Fibroblast of peridontal ligament (primary cell): ENCODE data around the gene CMIP.
"Not testable (repeated sequence)": the region's sequence is repeated elsewhere in the genome, so short reads cannot be mapped to it uniquely, and the experiment has no call there.

Experiments used
- DNase-seq: peaks from one replicate; pipeline ENCODE4 v3.0.0-alpha.2; 2010; ENCODE audit errors: extremely low read depth

Gene CMIP

GRCh38 chr16:81716478-81717225 is 272.0 kb downstream of the CMIP start:
- DNase-seq: no peak

DNA sequence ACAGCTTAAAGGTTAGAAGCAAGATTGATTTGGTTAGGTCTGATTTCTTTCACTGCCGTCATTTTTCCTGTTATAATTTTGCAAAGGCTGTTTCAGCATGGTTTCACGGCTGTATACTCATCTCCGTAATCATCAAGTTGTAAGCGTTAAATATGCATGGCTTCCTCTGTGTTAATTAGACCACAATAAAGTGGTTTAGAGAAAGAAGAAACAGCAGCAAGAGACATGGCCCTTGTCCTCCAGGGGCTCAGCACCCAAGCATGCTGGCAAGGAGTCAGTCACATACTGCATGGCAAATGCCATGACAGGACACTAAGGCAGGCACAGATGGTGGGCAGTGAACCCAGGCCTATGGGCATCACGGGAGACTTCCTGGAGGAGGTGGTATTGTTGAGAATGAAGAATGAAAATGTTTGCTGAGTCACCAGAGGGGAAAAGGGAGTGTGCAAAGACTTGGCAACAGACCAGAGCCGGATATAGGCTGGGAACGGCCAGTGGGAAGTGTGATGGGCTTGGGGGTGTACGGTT is 273.1 kb downstream of the CMIP start:
- no peak for DNase-seq

GRCh38 chr16:81718637-81719036 is 274.0 kb downstream of the CMIP start:
- no peak for DNase-seq

- DNase-seq: no peak
Observed at GRCh38 chr16:81719993-81720392, 275.4 kb downstream of the CMIP start.

DNA sequence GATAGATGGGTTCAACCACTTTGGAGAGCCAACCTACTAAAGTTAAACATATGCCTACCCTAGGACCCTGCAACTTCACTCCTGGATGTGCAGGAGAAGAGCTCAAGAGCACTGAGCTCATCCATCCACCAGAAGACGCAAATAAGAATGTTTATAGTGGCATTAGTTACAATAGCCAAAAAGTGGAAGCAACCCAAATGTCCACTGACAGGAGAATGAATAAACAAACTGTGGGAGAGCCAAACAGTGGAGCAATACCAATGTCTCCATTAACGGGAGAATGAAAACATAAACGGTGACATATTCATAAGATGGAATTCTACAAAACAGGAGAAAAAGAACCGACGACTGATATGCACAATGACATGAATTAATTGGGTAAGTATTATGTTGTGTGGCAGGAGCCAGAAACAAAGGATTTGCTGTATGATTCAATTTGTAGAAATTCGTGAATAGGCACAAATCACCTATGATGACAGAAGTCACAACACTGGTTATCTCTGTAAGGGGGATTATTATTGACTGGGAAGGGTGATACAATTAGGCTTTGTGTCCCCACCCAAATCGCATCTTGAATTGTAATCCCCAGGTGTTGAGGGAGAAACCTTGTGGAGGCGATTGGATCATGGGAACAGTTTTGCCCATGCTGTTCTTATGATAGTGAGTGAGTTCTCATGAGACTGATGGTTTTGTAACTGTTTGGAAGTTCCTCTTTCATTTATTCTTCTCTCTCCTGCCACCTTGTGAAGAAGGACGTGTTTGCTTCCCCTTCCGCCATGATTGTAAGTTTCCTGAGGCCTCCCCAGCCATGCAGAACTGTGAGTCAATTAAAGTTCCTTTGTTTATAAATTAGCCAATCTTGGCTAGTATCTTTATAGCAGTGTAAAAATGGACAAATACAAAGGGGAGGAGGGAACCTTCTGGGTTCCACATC is 276.6 kb downstream of the CMIP start:
- no peak for DNase-seq

- DNase-seq: peak; percentile 88
Observed at GRCh38 chr16:81723098-81723723, 278.6 kb downstream of the CMIP start.

GRCh38 chr16:81728435-81728834 is 283.8 kb downstream of the CMIP start:
- no peak for DNase-seq

DNA sequence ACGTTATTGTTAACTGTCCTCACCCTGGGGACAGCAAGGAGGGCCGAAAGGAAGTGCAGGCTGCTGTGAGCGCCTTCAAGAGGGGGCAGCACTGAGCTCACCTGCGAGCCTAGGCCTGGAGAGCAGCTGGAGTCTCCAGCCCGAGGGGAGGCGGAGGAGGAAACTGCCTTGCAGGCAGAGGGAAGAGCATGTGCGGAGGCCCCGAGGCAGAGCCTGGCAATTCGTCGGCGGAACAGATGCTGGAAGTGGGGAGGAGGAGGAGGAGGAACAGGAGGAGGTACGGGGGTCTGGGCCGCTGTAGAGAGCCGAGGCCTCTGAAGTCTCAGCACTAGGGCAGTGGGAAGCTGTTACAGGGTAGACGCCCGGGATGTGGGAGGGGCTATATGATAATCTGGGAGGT is 284.8 kb downstream of the CMIP start:
- DNase-seq: no peak

DNA sequence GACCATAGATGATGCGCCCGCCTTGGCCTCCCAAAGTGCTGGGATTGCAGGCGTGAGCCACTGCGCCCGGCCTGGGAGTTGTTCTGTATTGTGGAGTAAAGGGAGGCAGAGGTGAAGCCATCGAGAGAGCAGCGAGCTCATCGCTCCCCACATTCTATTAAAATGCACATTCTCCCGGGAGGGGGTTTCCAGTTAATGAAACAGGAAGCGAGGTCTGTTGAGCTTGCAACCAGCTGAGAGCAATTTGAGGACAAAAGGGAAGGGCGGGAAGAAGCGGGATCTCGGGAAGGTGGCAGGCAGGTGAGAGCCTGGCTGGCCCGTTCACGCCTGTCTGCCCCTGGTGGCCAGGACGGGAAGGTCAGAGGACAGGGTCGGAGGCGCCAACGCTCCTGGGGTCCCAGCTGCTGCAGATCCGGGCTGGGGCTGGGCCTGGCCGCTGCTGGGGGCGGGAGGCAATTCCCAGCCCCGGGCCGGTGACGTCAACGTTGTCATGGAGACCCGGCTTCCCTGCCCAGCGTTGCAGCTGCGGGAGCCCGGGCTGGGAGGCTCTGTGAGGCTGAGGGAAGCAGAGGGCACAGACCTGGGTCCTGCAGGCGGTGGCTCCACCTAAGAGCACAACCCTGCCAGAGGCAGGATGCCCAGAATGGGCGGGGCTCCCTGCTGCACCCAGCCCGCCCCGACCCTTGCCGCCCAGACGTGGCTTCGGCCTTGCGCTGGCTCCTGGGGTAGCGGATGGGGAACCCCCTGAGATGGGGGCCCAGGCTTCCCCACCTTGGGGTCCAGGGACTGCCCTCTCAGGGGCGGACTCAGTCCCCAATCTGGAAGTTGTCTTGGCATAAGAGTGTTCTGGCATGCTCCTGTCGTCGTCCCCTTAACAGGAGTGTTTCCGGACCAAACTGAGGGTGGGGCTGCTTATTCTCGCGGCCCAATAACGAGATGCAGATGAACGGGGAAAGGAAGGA is 285.8 kb downstream of the CMIP start:
- peak; percentile 58 for DNase-seq

- no peak for DNase-seq
Observed at GRCh38 chr16:81731649-81732048, 287.0 kb downstream of the CMIP start.

- no peak for DNase-seq
Observed at GRCh38 chr16:81732699-81733098, 288.1 kb downstream of the CMIP start.

- no peak for DNase-seq
Observed at GRCh38 chr16:81733295-81733694, 288.7 kb downstream of the CMIP start.

DNA sequence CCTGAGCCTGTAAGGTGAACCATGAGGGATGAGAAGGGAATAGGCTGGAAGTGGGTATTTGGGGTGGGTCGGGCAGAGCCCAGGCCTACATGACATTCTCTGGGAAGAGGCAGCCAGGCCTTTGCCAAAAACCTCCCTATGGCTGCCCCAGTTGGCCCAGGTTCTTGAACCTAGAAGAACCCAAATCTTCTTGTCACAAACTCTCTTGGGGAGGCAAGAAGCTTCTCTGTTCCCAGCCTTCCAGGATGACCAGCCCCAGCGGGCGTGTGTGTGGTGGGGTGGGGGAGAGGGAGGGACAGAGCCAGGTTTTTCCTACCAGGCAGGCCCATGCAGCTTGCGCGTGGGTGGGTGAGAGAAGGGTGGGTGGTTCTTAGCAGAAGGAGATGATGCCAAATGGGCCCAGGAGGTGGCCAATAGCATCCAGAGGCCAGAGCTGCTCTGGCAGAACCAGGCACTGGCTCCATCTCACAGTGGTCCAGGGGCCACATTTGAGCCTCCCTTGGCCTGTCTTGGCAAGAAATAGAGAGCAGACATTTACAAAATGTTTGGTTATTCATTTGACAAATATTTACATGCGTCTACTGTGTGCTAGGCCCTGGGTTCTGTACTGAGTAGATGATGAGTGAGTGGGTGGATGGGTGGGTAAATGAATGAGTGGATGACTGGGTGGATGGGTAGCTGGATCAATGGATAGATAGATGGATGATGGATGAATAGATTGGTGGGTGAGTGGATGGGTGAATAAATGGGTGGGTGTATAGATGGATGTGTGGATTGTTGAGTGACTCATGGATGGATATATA is 290.2 kb downstream of the CMIP start:
- no peak for DNase-seq

DNA sequence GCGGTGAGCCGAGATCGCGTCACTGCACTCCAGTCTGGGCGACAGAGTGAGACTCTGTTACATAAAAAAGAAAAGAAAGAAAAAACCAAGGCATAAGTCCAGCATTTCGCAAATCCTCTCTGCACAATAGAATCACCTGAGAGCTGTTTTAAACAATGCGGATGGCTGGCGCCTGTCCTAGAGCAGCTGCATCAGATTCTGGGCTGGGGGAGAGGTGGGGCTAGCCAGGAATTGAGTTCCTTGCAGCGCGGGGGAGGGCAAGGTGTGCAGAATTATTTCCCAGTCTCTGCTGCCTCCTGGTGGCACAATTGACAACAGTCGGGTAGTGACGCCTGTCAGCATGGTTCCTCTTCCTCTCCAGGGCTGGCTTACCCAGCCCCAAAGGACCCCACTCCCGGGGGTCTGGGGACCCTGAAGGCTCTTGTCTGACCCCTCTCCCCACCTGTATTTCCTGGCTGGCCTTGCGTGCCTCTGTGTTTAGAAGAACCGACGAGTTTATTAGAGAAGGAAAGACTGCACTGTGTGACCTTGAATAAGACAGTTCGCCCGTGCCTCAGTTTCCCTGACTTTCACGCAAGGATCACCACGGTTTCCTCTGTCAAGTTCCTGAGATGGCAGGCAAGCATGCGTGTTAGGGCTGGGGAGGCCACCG is 293.4 kb downstream of the CMIP start:
- DNase-seq: peak; percentile 67

DNA sequence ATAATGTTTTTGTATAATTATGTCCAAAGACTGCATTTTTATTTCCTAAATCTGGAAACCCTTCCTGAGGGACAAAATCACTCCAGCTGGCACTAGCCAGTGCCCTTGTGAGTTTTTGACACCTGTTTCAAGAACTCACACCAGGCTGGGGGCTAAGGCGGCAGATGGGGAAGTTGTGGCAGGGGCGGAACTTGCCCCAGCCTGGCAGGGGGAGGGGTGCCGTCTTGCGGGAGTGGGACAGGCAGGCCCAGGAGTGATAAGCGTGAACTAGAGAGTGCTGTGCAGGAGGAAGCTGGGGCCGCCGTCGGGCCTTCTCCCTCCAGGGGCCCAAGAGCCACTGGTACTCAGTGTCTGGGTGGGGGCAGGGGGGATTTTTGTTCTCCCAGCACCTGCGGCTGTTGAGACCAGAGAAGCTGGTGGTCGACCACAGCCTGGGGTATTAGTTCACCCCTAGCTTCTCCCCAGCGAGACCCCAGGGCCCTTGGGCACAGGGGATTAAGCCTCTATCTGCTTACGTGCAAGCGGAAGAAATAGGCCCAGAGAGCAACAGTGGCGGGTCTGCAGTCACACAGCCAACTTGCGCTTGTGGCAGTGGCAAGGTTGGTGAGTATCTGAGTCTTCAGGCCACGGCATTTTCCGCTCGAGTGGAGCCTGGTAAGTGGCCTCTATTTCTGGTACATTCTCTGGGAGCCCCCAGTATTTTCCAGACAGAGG is 294.3 kb downstream of the CMIP start:
- no peak for DNase-seq

DNA sequence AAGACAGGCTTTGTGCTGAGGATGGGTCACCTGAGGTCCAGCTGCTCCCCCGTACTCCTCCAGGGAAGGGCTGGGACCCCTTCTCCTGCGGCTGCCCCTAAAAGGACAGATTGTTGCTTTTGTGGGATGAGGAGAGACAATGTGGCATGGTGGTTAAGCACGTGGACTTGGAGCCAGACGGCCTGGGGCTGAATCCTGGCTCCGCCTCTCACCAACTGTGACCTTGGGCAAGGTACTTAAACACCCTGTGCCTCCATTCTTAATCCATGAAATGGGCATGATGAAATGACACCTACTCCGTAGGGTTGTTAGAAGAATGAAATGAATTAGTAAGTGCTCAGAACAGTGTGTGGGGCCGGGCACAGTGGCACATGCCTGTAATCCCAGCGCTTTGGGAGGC is 294.9 kb downstream of the CMIP start:
- DNase-seq: no peak

- DNase-seq: no peak
Observed at GRCh38 chr16:81740169-81740568, 295.6 kb downstream of the CMIP start.

DNA sequence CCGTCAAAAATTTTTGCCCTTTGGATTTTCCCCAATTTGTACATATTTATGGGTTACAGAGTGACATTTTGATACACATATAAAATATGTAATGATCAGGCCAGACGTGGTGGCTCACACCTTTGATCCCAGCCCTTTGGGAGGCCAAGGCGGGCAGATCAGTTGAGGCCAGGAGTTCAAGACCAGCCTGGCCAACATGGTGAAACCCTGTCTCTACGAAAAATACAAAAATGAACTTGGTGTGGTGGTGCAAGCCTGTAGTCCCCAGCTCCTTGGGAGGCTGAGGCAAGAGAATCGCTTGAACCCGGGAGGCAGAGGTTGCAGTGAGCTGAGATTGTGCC is 296.8 kb downstream of the CMIP start:
- not testable (repeated sequence) for DNase-seq

- no peak for DNase-seq
Observed at GRCh38 chr16:81744385-81744784, 299.8 kb downstream of the CMIP start.
